ENCODE data around the gene FSTL1.

GRCh38 chr3:120402257-120402656 is 48.5 kb downstream of the FSTL1 start:
- TF ChIP-seq ELF4 (IDR thresholded peaks at IDR 0.05) = no peak
- no peak for TF ChIP-seq BHLHE40 (IDR thresholded peaks at IDR 0.05; ENCODE audit: borderline replicate concordance)
- TF ChIP-seq SP1 (IDR thresholded peaks at IDR 0.05) = no peak
- TF ChIP-seq NFRKB (IDR thresholded peaks at IDR 0.05) = no peak
- no peak for TF ChIP-seq TARDBP (IDR thresholded peaks at IDR 0.05)
- TF ChIP-seq FOXA1 (IDR thresholded peaks at IDR 0.05) = no peak
- no peak for TF ChIP-seq CTBP1 (IDR thresholded peaks at IDR 0.05; ENCODE audit: borderline replicate concordance)
- TF ChIP-seq LEF1 (IDR thresholded peaks at IDR 0.05; ENCODE audit: borderline replicate concordance) = no peak

Data from HEK293T (cell line).